Neural cell (in vitro differentiated cells): ENCODE results near the gene TGFBR3L.

Experiments used
- EP300 ChIP-seq: fragments of 450-650 bp; conservative IDR thresholded peaks from 2 replicates; pipeline ENCODE4 v1.6.1; 2014; ENCODE audit warnings: antibody characterized with exemption, mild to moderate bottlenecking, moderate library complexity; ENCODE audit not compliant: poor library complexity, severe bottlenecking
- EZH2 ChIP-seq: fragments of 200-600, 300-800 bp; shearing (Covaris generic), sonication (generic); IDR thresholded peaks from 2 replicates; pipeline ENCODE4 v1.6.1; 2014; ENCODE audit warnings: antibody characterized with exemption, low read length, borderline replicate concordance, mild to moderate bottlenecking; ENCODE audit not compliant: insufficient read depth, poor library complexity, severe bottlenecking
- RAD21 ChIP-seq: fragments of 450-650 bp; conservative IDR thresholded peaks from 2 replicates; pipeline ENCODE4 v1.6.1; 2014; ENCODE audit warnings: antibody characterized with exemption, mild to moderate bottlenecking, moderate library complexity
- TAF1 ChIP-seq: IDR thresholded peaks from 2 replicates; pipeline ENCODE4 v1.6.1; 2012; ENCODE audit warnings: low read depth
- TF ChIP-seq, protein P1 (sequence below): fragments of 450-650 bp; IDR thresholded peaks from 2 replicates; pipeline ENCODE4 v1.5.1; 2014; ENCODE audit warnings: antibody characterized with exemption, mild to moderate bottlenecking, moderate library complexity; ENCODE audit not compliant: poor library complexity, severe bottlenecking

DNA sequence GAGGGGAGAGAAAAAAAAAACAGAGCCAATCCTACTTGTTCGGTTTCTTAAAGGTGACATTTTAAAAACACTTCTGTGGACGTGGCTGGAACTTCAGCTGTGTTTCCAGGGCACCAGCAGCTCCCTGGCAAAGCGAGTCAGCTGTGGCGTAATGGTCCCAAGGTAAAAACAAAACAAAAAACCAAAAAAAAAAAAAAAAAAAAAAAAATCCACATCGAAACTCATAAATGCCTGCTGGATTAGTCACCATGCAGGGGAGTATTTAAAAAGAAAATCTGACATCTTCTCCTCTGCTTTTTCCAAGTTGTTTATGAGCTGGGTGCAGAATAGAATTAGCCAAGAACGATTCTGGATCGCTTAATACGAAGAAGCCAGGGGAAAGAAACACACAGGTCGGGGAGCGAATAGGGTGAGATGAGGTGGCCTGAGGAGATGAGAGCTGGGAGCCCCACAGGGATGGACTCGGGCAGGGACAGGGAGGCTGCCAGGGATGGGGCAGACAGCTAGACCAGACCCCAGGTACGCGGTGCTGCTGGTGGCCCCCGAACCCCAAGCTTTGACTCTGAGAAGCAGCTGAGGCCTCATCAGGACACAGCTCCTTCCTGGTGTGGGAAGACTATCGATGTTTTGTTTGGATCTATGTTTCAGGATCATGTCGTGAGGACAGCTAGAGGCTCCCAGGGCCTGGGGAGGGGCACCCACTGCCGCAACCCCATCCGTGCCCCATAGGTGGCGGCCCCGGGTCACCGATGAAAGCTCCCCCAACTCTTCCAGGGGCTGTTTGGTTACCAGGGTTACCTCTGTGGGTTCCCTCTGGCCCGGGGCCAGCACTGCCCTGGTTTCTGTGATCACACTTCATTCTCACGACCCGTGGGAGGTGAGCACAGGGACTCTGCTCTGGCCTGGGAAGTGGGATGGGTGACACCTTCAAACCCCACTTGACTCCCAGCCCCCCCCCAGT, 14.4 kb downstream of the TGFBR3L start:
- TF ChIP-seq EZH2 (no peak), EP300 (no peak), RAD21 (no peak), TAF1 (no peak)
- TF ChIP-seq, protein P1, sequence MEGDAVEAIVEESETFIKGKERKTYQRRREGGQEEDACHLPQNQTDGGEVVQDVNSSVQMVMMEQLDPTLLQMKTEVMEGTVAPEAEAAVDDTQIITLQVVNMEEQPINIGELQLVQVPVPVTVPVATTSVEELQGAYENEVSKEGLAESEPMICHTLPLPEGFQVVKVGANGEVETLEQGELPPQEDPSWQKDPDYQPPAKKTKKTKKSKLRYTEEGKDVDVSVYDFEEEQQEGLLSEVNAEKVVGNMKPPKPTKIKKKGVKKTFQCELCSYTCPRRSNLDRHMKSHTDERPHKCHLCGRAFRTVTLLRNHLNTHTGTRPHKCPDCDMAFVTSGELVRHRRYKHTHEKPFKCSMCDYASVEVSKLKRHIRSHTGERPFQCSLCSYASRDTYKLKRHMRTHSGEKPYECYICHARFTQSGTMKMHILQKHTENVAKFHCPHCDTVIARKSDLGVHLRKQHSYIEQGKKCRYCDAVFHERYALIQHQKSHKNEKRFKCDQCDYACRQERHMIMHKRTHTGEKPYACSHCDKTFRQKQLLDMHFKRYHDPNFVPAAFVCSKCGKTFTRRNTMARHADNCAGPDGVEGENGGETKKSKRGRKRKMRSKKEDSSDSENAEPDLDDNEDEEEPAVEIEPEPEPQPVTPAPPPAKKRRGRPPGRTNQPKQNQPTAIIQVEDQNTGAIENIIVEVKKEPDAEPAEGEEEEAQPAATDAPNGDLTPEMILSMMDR = peak; percentile 37
